CD8-positive, alpha-beta memory T cell (primary cell): ENCODE results near the gene PACSIN2. TPM values are rescaled to one million over a fixed set of nuclear protein-coding genes. Genes with fewer than 3 reads are reported as not detected.
"Not testable (repeated sequence)": the region's sequence is repeated elsewhere in the genome, so short reads cannot be mapped to it uniquely, and the experiment has no call there.

Experiments used
- CTCF ChIA-PET: fragments of 350-600 bp; sonication (Branson Sonifier 250); formaldehyde crosslinking; loops from one replicate; lab custom pipeline; 2021; ENCODE audit warnings: antibody characterized with exemption; lab: Charles Lee
- POLR2A ChIA-PET: fragments of 350-600 bp; sonication (Branson Sonifier 250); formaldehyde crosslinking; loops from one replicate; lab custom pipeline; 2021; ENCODE audit warnings: antibody characterized with exemption; lab: Charles Lee
- DNase-seq, 5 donors: peaks; one replicate each; pipeline versions ENCODE4 v3.0.0 to v3.0.0-alpha.2; 2020 to 2022; ENCODE audit warnings: mixed read lengths in 1 of 5
- H3K27ac ChIP-seq: one replicate; pipeline ENCODE4 v1.7.0; 2013; ENCODE audit warnings: low read depth, mild to moderate bottlenecking, low read length, moderate library complexity
- H3K27me3 ChIP-seq: 2 replicates; pipeline ENCODE4 v1.7.0; 2013; ENCODE audit warnings: low read length, mild to moderate bottlenecking; ENCODE audit not compliant: insufficient read depth, poor library complexity, severe bottlenecking
- H3K36me3 ChIP-seq: 2 replicates; pipeline ENCODE4 v1.7.0; 2013; ENCODE audit warnings: mild to moderate bottlenecking, low read length, moderate library complexity; ENCODE audit not compliant: insufficient read depth
- H3K4me1 ChIP-seq: 2 replicates; pipeline ENCODE4 v1.7.0; 2013; ENCODE audit warnings: mild to moderate bottlenecking, low read length, moderate library complexity; ENCODE audit not compliant: insufficient read depth
- H3K4me3 ChIP-seq: 2 replicates; pipeline ENCODE4 v1.7.0; 2013; ENCODE audit warnings: mild to moderate bottlenecking, low read length
- H3K9me3 ChIP-seq: 2 replicates; pipeline ENCODE4 v1.7.0; 2013; ENCODE audit warnings: mild to moderate bottlenecking, low read length
- H3K27ac Mint-ChIP-seq, 8 donors: one replicate each; pipeline ENCODE4 v1.8.0; 2020 to 2021; ENCODE audit warnings: mixed read lengths in 8 of 8, mild to moderate bottlenecking in 6 of 8, inconsistent platforms in 3 of 8, moderate library complexity in 3 of 8
- H3K27me3 Mint-ChIP-seq, 2 donors: one replicate each; pipeline ENCODE4 v1.8.0; 2020 to 2021; ENCODE audit warnings: mixed read lengths in 2 of 2, mild to moderate bottlenecking in 1 of 2, moderate library complexity in 1 of 2
- H3K36me3 Mint-ChIP-seq, 3 donors: one replicate each; pipeline ENCODE4 v1.8.0; 2020 to 2021; ENCODE audit warnings: mixed read lengths in 3 of 3, inconsistent platforms in 1 of 3, mild to moderate bottlenecking in 1 of 3
- H3K4me1 Mint-ChIP-seq, 3 donors: one replicate each; pipeline ENCODE4 v1.8.0; 2020 to 2021; ENCODE audit warnings: mixed read lengths in 3 of 3, inconsistent platforms in 1 of 3, mild to moderate bottlenecking in 1 of 3
- H3K4me3 Mint-ChIP-seq, 7 donors: one replicate each; pipeline ENCODE4 v1.8.0; 2020 to 2021; ENCODE audit warnings: mixed read lengths in 7 of 7, mild to moderate bottlenecking in 6 of 7, moderate library complexity in 4 of 7, inconsistent platforms in 2 of 7
- H3K9me3 Mint-ChIP-seq, 5 donors: one replicate each; pipeline ENCODE4 v1.8.0; 2020 to 2022; ENCODE audit warnings: mixed read lengths in 5 of 5, mild to moderate bottlenecking in 3 of 5, moderate library complexity in 2 of 5, inconsistent platforms in 1 of 5
- polyA plus RNA-seq: library from polyadenylated mRNA; unstranded; fragments of 300-500 nt; fragmentation: Illumina TruSeq; gene quantifications from one replicate; pipeline ENCODE4 v1.2.3, GENCODE V29; 2021
- total RNA-seq, 2 experiments: library from RNA; stranded (reverse); gene quantifications; one replicate each; pipeline ENCODE4 v1.2.3, GENCODE V29; 2021

The PACSIN2 gene
- total and polyA plus RNA-seq, 3 experiments from 2014 or later: 26.3 to 36.5 (median 30.2) TPM

DNA sequence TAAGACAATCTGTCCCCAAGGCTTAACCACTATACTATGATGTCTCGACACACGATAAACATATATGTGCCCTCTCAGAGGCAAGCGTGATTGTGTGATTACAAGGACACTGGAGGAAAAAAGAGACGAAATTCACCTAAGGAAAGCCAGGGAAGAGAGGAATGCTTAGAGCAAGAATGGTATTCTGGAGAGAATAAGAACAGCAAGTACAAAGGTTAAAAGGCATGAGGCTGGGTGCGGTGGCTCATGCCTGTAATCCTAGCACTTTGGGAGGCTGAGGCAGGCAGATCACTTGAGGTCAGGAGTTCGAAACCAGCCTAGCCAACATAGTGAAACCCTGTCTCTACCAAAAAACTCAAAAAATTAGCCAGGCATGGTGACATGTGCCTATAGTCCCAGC is 61.2 kb downstream of the PACSIN2 start:
- H3K4me3 ChIP-seq, H3K27me3 Mint-ChIP-seq, H3K9me3 Mint-ChIP-seq, H3K9me3 ChIP-seq, H3K27me3 ChIP-seq, H3K4me3 Mint-ChIP-seq, H3K27ac Mint-ChIP-seq, DNase-seq, H3K36me3 ChIP-seq, H3K27ac ChIP-seq, POLR2A ChIA-PET, H3K36me3 Mint-ChIP-seq: not testable (repeated sequence)
- H3K4me1 ChIP-seq: peaks cover 22% of the 10 kb centered on the region
- CTCF ChIA-PET: interaction anchor here (1.1 kb wide), 1 partner anchor 9 kb away, joined by 3 read pairs; no protein-coding TSS in a partner anchor
- peaks cover 23 to 47% (median 47%) of the 10 kb centered on the region in 3 donors for H3K4me1 Mint-ChIP-seq

GRCh38 chr22:42951093-42951710 is 63.7 kb downstream of the PACSIN2 start:
- H3K4me1 ChIP-seq: peaks cover 40% of the 10 kb centered on the region
- ChIA-PET CTCF (no interaction called here), POLR2A (no interaction called here)
- peaks cover 0 to 14% (median 8%) of the 10 kb centered on the region in 3 donors for H3K36me3 Mint-ChIP-seq
- peak overlapping the region in 1 of 7 donors; percentile 14 for H3K4me3 Mint-ChIP-seq
- no peaks in the 10 kb centered on the region for H3K27me3 ChIP-seq
- H3K27ac ChIP-seq: no peak overlapping the region
- no peak for DNase-seq
- H3K27me3 Mint-ChIP-seq: no peaks in the 10 kb centered on the region
- H3K9me3 ChIP-seq: no peaks in the 10 kb centered on the region
- peaks cover 46 to 58% (median 55%) of the 10 kb centered on the region in 3 donors for H3K4me1 Mint-ChIP-seq
- peak overlapping the region in 2 of 8 donors; percentile 34 to 37 for H3K27ac Mint-ChIP-seq
- no peaks in the 10 kb centered on the region for H3K9me3 Mint-ChIP-seq
- H3K4me3 ChIP-seq: no peak overlapping the region
- no peaks in the 10 kb centered on the region for H3K36me3 ChIP-seq

- Mint-ChIP-seq H3K27ac (no peak overlapping the region), H3K9me3 (no peaks in the 10 kb centered on the region), H3K36me3 (peaks cover 0 to 14% (median 13%) of the 10 kb centered on the region in 3 donors), H3K4me1 (peaks cover 52 to 68% (median 64%) of the 10 kb centered on the region in 3 donors), H3K27me3 (no peaks in the 10 kb centered on the region), H3K4me3 (no peak overlapping the region)
- H3K27me3 ChIP-seq: no peaks in the 10 kb centered on the region
- H3K4me1 ChIP-seq: peaks cover 40% of the 10 kb centered on the region
- no peaks in the 10 kb centered on the region for H3K36me3 ChIP-seq
- no peak overlapping the region for H3K27ac ChIP-seq
- CTCF ChIA-PET: no interaction called here
- H3K4me3 ChIP-seq: no peak overlapping the region
- DNase-seq: no peak
- POLR2A ChIA-PET: no interaction called here
- H3K9me3 ChIP-seq: no peaks in the 10 kb centered on the region
Observed at GRCh38 chr22:42950281-42950680, 64.7 kb downstream of the PACSIN2 start.

DNA sequence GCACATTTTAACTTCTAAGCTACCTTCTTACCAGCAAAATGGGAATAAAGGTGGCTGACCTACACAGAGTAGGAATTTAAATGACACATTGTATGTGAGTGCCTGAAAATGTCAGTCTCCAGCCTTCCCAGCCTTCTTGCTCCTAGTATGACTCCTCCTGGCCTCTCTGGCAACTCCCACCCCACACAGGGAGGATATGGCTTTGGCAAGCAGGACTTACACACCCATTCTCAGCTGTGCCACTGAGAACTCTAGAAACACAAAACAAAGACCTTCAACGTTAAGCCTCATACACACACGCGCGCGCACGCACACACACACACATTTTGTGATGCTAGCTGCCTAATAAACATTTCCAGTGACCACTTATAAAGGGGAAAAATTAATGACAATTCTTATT is 65.8 kb downstream of the PACSIN2 start:
- Histone ChIP-seq H3K4me1 (peaks cover 40% of the 10 kb centered on the region), H3K27me3 (no peaks in the 10 kb centered on the region), H3K27ac (no peak overlapping the region), H3K9me3 (no peaks in the 10 kb centered on the region), H3K4me3 (no peak overlapping the region), H3K36me3 (no peaks in the 10 kb centered on the region)
- Mint-ChIP-seq H3K27me3 (no peaks in the 10 kb centered on the region), H3K27ac (peak overlapping the region in 1 of 8 donors; percentile 33), H3K4me3 (no peak overlapping the region), H3K36me3 (peaks cover 0 to 17% (median 12%) of the 10 kb centered on the region in 3 donors), H3K9me3 (no peaks in the 10 kb centered on the region), H3K4me1 (peaks cover 53 to 71% (median 69%) of the 10 kb centered on the region in 3 donors)
- ChIA-PET POLR2A (no interaction called here), CTCF (no interaction called here)
- DNase-seq: no peak

DNA sequence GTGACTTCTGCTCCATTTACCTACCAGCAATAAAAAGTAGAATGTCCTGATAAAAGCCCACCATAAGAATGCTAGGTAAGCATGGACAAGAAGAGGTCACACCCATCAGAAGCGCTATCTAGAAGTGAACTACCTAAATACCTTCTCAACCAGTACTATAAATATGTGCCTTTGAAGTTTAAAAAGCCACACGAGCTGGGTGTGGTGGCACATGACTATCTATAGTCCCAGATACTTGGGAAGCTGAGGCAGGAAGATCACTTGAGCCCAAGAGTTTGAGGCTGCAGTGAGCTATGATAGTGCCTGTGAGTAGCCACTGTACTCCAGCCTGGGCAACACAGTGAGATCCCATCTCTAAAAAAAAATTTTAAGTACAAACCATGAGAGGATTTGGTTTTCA is 66.7 kb downstream of the PACSIN2 start:
- H3K4me1 ChIP-seq: peaks cover 40% of the 10 kb centered on the region
- Mint-ChIP-seq H3K4me3 (peak overlapping the region in 1 of 7 donors; percentile 19), H3K36me3 (peaks cover 0 to 19% (median 10%) of the 10 kb centered on the region in 3 donors), H3K4me1 (peaks cover 50 to 65% (median 64%) of the 10 kb centered on the region in 3 donors), H3K27ac (no peak overlapping the region), H3K9me3 (no peaks in the 10 kb centered on the region), H3K27me3 (no peaks in the 10 kb centered on the region)
- H3K4me3 ChIP-seq: no peak overlapping the region
- H3K9me3 ChIP-seq: no peaks in the 10 kb centered on the region
- CTCF ChIA-PET: no interaction called here
- H3K27me3 ChIP-seq: no peaks in the 10 kb centered on the region
- no peak overlapping the region for H3K27ac ChIP-seq
- no peaks in the 10 kb centered on the region for H3K36me3 ChIP-seq
- DNase-seq: no peak
- POLR2A ChIA-PET: no interaction called here

- Histone ChIP-seq H3K27me3 (no peaks in the 10 kb centered on the region), H3K36me3 (no peaks in the 10 kb centered on the region), H3K4me3 (no peak overlapping the region), H3K9me3 (no peaks in the 10 kb centered on the region), H3K27ac (no peak overlapping the region), H3K4me1 (peaks cover 40% of the 10 kb centered on the region)
- Mint-ChIP-seq H3K9me3 (no peaks in the 10 kb centered on the region), H3K27ac (peak overlapping the region in 2 of 8 donors; percentile 5 to 33), H3K36me3 (peaks cover 0 to 22% (median 13%) of the 10 kb centered on the region in 3 donors), H3K4me3 (peak overlapping the region in 1 of 7 donors; percentile 19), H3K4me1 (peaks cover 49 to 61% (median 60%) of the 10 kb centered on the region in 3 donors), H3K27me3 (no peaks in the 10 kb centered on the region)
- ChIA-PET POLR2A (no interaction called here), CTCF (no interaction called here)
- DNase-seq: no peak
Observed at GRCh38 chr22:42947211-42947990, 67.5 kb downstream of the PACSIN2 start.

DNA sequence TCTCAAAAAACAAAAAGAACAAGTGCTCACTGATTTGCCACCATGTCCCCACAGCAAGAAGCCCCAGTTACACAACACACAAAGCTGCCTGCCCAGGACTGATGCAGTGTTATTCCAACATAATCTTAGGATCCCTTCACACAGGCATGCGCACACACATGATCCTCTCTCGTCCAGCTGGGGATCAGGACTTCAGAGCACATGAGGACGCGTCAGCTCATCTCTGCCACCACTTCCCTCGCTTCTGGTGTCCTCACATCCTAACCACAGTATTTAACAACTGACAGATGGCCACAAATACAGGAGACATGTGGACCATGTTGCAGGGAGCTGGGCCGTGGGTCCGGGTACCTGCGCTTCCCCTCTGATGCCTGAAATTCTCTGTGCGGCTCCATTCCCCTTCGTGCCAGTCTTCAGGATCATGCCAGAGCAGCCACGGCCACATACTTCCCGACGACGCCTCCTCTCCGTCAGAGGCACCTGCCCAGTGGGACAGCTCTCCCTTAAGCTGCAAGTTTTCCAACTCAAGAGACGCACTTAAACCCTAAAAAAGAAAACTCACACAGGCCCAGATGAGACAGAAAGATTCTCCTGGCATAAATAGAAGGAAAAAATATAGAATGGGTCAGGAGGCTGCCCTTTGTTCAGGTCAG is 68.3 kb downstream of the PACSIN2 start:
- Mint-ChIP-seq H3K36me3 (peaks cover 0 to 22% (median 12%) of the 10 kb centered on the region in 3 donors), H3K4me3 (no peak overlapping the region), H3K27me3 (no peaks in the 10 kb centered on the region), H3K4me1 (peaks cover 47 to 57% (median 56%) of the 10 kb centered on the region in 3 donors), H3K9me3 (no peaks in the 10 kb centered on the region), H3K27ac (peak overlapping the region in 1 of 8 donors; percentile 5)
- no peaks in the 10 kb centered on the region for H3K9me3 ChIP-seq
- no peak overlapping the region for H3K4me3 ChIP-seq
- no peaks in the 10 kb centered on the region for H3K27me3 ChIP-seq
- ChIA-PET POLR2A (no interaction called here), CTCF (no interaction called here)
- no peaks in the 10 kb centered on the region for H3K36me3 ChIP-seq
- H3K4me1 ChIP-seq: peaks cover 38% of the 10 kb centered on the region
- H3K27ac ChIP-seq: no peak overlapping the region
- no peak for DNase-seq

GRCh38 chr22:42945736-42946135 is 69.2 kb downstream of the PACSIN2 start:
- Mint-ChIP-seq H3K4me3 (no peak overlapping the region), H3K4me1 (peaks cover 42 to 58% (median 51%) of the 10 kb centered on the region in 3 donors), H3K36me3 (peaks cover 0 to 21% (median 11%) of the 10 kb centered on the region in 3 donors), H3K27me3 (no peaks in the 10 kb centered on the region), H3K27ac (peak overlapping the region in 4 of 8 donors; percentile 3 to 74 (median 52)), H3K9me3 (no peaks in the 10 kb centered on the region)
- H3K4me1 ChIP-seq: peaks cover 33% of the 10 kb centered on the region
- H3K27ac ChIP-seq: no peak overlapping the region
- ChIA-PET POLR2A (no interaction called here), CTCF (no interaction called here)
- no peaks in the 10 kb centered on the region for H3K9me3 ChIP-seq
- no peak overlapping the region for H3K4me3 ChIP-seq
- no peak for DNase-seq
- H3K27me3 ChIP-seq: no peaks in the 10 kb centered on the region
- no peaks in the 10 kb centered on the region for H3K36me3 ChIP-seq
